Measurements from ENCODE around the gene PSMG2.

DNA sequence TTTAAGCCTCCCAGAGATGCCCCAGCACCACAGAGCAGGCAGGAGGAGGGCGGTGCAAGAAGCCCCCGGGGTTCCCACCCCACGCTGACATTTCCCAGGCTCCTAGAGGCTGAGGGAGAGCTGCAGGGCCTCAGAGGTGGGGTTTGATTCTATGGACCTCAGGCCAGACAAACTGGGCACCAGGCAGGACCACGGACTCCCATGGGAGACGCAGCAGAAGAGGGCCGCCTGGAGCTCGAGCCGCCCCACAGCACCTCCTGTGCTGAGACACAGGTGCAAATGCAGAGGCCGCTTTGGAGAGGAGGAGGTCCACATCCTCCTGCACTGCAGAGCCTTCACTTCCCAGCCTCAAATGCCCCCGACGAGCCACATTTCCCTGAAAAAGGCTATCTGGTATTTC lies 62.7 kb downstream of the PSMG2 start:
- no peak for TF ChIP-seq EP300 (IDR thresholded peaks at IDR 0.05)
- TF ChIP-seq, protein P1, sequence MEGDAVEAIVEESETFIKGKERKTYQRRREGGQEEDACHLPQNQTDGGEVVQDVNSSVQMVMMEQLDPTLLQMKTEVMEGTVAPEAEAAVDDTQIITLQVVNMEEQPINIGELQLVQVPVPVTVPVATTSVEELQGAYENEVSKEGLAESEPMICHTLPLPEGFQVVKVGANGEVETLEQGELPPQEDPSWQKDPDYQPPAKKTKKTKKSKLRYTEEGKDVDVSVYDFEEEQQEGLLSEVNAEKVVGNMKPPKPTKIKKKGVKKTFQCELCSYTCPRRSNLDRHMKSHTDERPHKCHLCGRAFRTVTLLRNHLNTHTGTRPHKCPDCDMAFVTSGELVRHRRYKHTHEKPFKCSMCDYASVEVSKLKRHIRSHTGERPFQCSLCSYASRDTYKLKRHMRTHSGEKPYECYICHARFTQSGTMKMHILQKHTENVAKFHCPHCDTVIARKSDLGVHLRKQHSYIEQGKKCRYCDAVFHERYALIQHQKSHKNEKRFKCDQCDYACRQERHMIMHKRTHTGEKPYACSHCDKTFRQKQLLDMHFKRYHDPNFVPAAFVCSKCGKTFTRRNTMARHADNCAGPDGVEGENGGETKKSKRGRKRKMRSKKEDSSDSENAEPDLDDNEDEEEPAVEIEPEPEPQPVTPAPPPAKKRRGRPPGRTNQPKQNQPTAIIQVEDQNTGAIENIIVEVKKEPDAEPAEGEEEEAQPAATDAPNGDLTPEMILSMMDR (IDR thresholded peaks at IDR 0.05), result no peak

Data from ovary (tissue), 3 donors.